Panc1 (cell line): ENCODE results near the gene ECI2. TPM values are rescaled to one million over a fixed set of nuclear protein-coding genes. Genes with fewer than 3 reads are reported as not detected.

ENCODE experiments used
- ATAC-seq: fragments of 200-7000 bp; cut with Tn5 transposase; 2 replicates; pipeline ENCODE4 v1.9.1; 2020; ENCODE audit warnings: mild to moderate bottlenecking, moderate library complexity
- BruUV-seq: library from RNA; stranded (reverse); fragments of 400-500 nt; replicated peaks from 2 replicates; lab custom pipeline; 2021; lab: Mats Ljungman, UMichigan
- CTCF ChIA-PET: fragments of 300-600 bp; sonication (Branson Sonifier 250); formaldehyde crosslinking; loops from one replicate; lab custom pipeline; 2022; ENCODE audit warnings: antibody characterized with exemption; lab: Charles Lee
- POLR2A ChIA-PET: fragments of 300-600 bp; sonication (Branson Sonifier 250); formaldehyde crosslinking; loops from one replicate; lab custom pipeline; 2022; ENCODE audit warnings: antibody characterized with exemption; lab: Charles Lee
- DNase-seq: peaks from one replicate; pipeline ENCODE4 v3.0.0-alpha.2; 2010; ENCODE audit warnings: low read depth, low spot score
- H3K27ac ChIP-seq: 2 replicates; pipeline ENCODE4 v1.5.1; 2011; ENCODE audit warnings: mild to moderate bottlenecking, low read length, inconsistent platforms
- H3K27me3 ChIP-seq: fragments of 200-500 bp; sonication (Bioruptor generic); 2 replicates; pipeline ENCODE4 v1.6.0; 2014; ENCODE audit warnings: low read length, inconsistent platforms; ENCODE audit not compliant: control insufficient read depth, insufficient read depth
- H3K36me3 ChIP-seq: fragments of 200-500 bp; sonication (Bioruptor generic); 2 replicates; pipeline ENCODE4 v1.5.1; 2014; ENCODE audit warnings: inconsistent platforms, mild to moderate bottlenecking, low read length, moderate library complexity; ENCODE audit not compliant: control insufficient read depth, insufficient read depth
- H3K4me1 ChIP-seq: 2 replicates; pipeline ENCODE4 v1.5.1; 2011; ENCODE audit warnings: inconsistent platforms, mild to moderate bottlenecking, low read length, moderate library complexity; ENCODE audit not compliant: control insufficient read depth, insufficient read depth
- H3K4me3 ChIP-seq, 2 experiments: 2 replicates each; pipeline ENCODE4 v1.5.1; 2011 to 2012; ENCODE audit warnings: low read depth in 2 of 2, low read length in 2 of 2, mild to moderate bottlenecking in 2 of 2, inconsistent platforms in 1 of 2, moderate library complexity in 1 of 2
- H3K9me3 ChIP-seq: fragments of 200-500 bp; sonication (Bioruptor generic); 2 replicates; pipeline ENCODE4 v1.5.1; 2014; ENCODE audit warnings: low read depth, mild to moderate bottlenecking, inconsistent platforms, low read length, moderate library complexity; ENCODE audit not compliant: control insufficient read depth, insufficient read depth
- CTCF ChIP-seq: fragments of 450-650 bp; IDR thresholded peaks from 2 replicates; pipeline ENCODE4 v1.5.1; 2017; ENCODE audit warnings: mild to moderate bottlenecking
- POLR2AphosphoS5 ChIP-seq: IDR thresholded peaks from 2 replicates; pipeline ENCODE4 v1.6.1; 2012; ENCODE audit warnings: mild to moderate bottlenecking, low read depth, low read length, moderate library complexity
- REST ChIP-seq, 2 experiments: IDR thresholded peaks; 2 replicates each; pipeline ENCODE4 v1.6.1; 2011 to 2012; ENCODE audit warnings: low read depth in 2 of 2, control low read depth in 1 of 2, low read length in 1 of 2, mild to moderate bottlenecking in 1 of 2, moderate library complexity in 1 of 2; ENCODE audit not compliant: insufficient read depth in 1 of 2
- SIN3A ChIP-seq: IDR thresholded peaks from 2 replicates; pipeline ENCODE4 v1.6.1; 2012; ENCODE audit warnings: low read depth, mild to moderate bottlenecking, low read length, moderate library complexity, borderline replicate concordance; ENCODE audit not compliant: insufficient read depth
- TCF7L2 ChIP-seq: IDR thresholded peaks from 2 replicates; pipeline ENCODE4 v1.6.1; 2011; ENCODE audit warnings: mild to moderate bottlenecking, low read depth, low read length, inconsistent platforms
- in situ Hi-C: cut with HindIII; loops from 2 replicates; pipeline ENCODE4 v1.10.0; 2016; ENCODE audit warnings: low sequenced_read_pairs, low pct_unique_long_range_greater_than_20kb
- intact Hi-C: fragments of 100-400 bp; cut with micrococcal nuclease; formaldehyde crosslinking; loops from one replicate; pipeline ENCODE4 v1.10.0; 2022; ENCODE audit not compliant: unreplicated experiment
- total RNA-seq: library from RNA; stranded (reverse); gene quantifications from one replicate; pipeline ENCODE4 v1.2.1, GENCODE V29; 2021; ENCODE audit not compliant: unreplicated experiment

Gene ECI2
- total RNA-seq, 1 experiment from 2014 or later: 34.5 TPM

GRCh38 chr6:4169028-4169789 lies 33.8 kb upstream of the ECI2 start:
- no peaks in the 10 kb centered on the region for H3K27me3 ChIP-seq
- no peak for ATAC-seq
- CTCF ChIA-PET: no interaction called here

GRCh38 chr6:4167833-4168232 lies 32.5 kb upstream of the ECI2 start:
- no TSS peak for BruUV-seq
- DNase-seq (no peak), ATAC-seq (no peak)
- H3K36me3 ChIP-seq: no peaks in the 10 kb centered on the region
- intact Hi-C loops: no loop called here
- in situ Hi-C loops: no loop called here
- ChIA-PET CTCF (no interaction called here), POLR2A (no interaction called here)
- no peaks in the 10 kb centered on the region for H3K4me1 ChIP-seq
- no peak overlapping the region for H3K4me3 ChIP-seq
- no peaks in the 10 kb centered on the region for H3K27me3 ChIP-seq
- 0 out of 2 replicates have a peak, but pooled peaks cover 4% of the 10 kb centered on the region for H3K9me3 ChIP-seq
- no peak for TF ChIP-seq REST (IDR thresholded peaks at IDR 0.05; ENCODE audit: insufficient read depth in 1 of 2, low read depth in 2 of 2, low read length in 1 of 2)
- no peak overlapping the region for H3K27ac ChIP-seq

More at GRCh38 chr6:4169028-4169789, 33.8 kb upstream of the ECI2 start:
- intact Hi-C loops (no loop called here), in situ Hi-C loops (no loop called here)
- H3K36me3 ChIP-seq: no peaks in the 10 kb centered on the region
- TF ChIP-seq SIN3A: no peak
- TF ChIP-seq POLR2AphosphoS5: no peak
- no peak for TF ChIP-seq REST (IDR thresholded peaks at IDR 0.05; ENCODE audit: insufficient read depth in 1 of 2, low read depth in 2 of 2, low read length in 1 of 2)
- TF ChIP-seq TCF7L2: no peak
- TF ChIP-seq CTCF: no peak
- no peak for DNase-seq
- no peak overlapping the region for H3K27ac ChIP-seq
- no peaks in the 10 kb centered on the region for H3K4me1 ChIP-seq
- H3K9me3 ChIP-seq: 0 out of 2 replicates have a peak, but pooled peaks cover 4% of the 10 kb centered on the region
- BruUV-seq: no TSS peak
- H3K4me3 ChIP-seq: no peak overlapping the region
- POLR2A ChIA-PET: no interaction called here
